T-helper 22 cell (primary cell): ENCODE results near the gene CGB1.
"Not testable (repeated sequence)": the region's sequence is repeated elsewhere in the genome, so short reads cannot be mapped to it uniquely, and the experiment has no call there.

Experiments
- DNase-seq: peaks from one replicate; pipeline ENCODE4 v3.0.0-alpha.2; 2020; ENCODE audit warnings: low read depth

Gene CGB1

GRCh38 chr19:49057636-49058234, 21.0 kb upstream of the CGB1 start, which contains the start of gene CGB7:
CGB7 (minus strand) TSS chr19:49057749; CDS start chr19:49055375, 2,374 bp downstream.
- DNase-seq, result peak; percentile 32

GRCh38 chr19:49056902-49057596, 20.4 kb upstream of the CGB1 start:
- DNase-seq, result not testable (repeated sequence)

GRCh38 chr19:49056101-49056901, 19.6 kb upstream of the CGB1 start:
- DNase-seq, result peak; percentile 14

GRCh38 chr19:49050376-49051033, 13.8 kb upstream of the CGB1 start:
- DNase-seq, result not testable (repeated sequence)

GRCh38 chr19:49049834-49050233, 13.1 kb upstream of the CGB1 start:
- not testable (repeated sequence) for DNase-seq

- DNase-seq, result not testable (repeated sequence)
Measured at GRCh38 chr19:49049011-49049410, 12.3 kb upstream of the CGB1 start, which contains the start of gene CGB8. CGB8 (minus strand) TSS chr19:49049111; CDS start chr19:49048739, 372 bp downstream.

- DNase-seq, result not testable (repeated sequence)
Measured at GRCh38 chr19:49043548-49043947, 6.9 kb upstream of the CGB1 start, which contains the start of gene CGB5. CGB5 (plus strand) TSS chr19:49043848; CDS start chr19:49044210, 362 bp downstream.

GRCh38 chr19:49042666-49043065, 6.0 kb upstream of the CGB1 start:
- not testable (repeated sequence) for DNase-seq

GRCh38 chr19:49042177-49042576, 5.5 kb upstream of the CGB1 start:
- no peak for DNase-seq

GRCh38 chr19:49039736-49040135, 3.0 kb upstream of the CGB1 start:
- DNase-seq, result not testable (repeated sequence)

- DNase-seq, result not testable (repeated sequence)
Measured at GRCh38 chr19:49038557-49039276, 2.0 kb upstream of the CGB1 start.

- DNase-seq, result not testable (repeated sequence)
Measured at GRCh38 chr19:49038111-49038510, 1.4 kb upstream of the CGB1 start.

- DNase-seq, result peak; percentile 25
Measured at GRCh38 chr19:49031642-49032301, 4.9 kb downstream of the CGB1 start, which contains the start of gene CGB2. CGB2 (plus strand) TSS chr19:49031890; CDS start chr19:49032096, 206 bp downstream.

GRCh38 chr19:49030323-49030722, 6.4 kb downstream of the CGB1 start:
- not testable (repeated sequence) for DNase-seq

GRCh38 chr19:49029749-49030148, 6.9 kb downstream of the CGB1 start:
- not testable (repeated sequence) for DNase-seq

GRCh38 chr19:49028686-49029085, 8.0 kb downstream of the CGB1 start:
- not testable (repeated sequence) for DNase-seq

- DNase-seq, result not testable (repeated sequence)
Measured at GRCh38 chr19:49025599-49025998, 11.1 kb downstream of the CGB1 start.

GRCh38 chr19:49025088-49025487, 11.6 kb downstream of the CGB1 start:
- not testable (repeated sequence) for DNase-seq

GRCh38 chr19:49024233-49024632, 12.5 kb downstream of the CGB1 start, which contains the start of gene CGB3:
CGB3 (minus strand) TSS chr19:49024333; CDS start chr19:49023971, 362 bp downstream.
- DNase-seq, result not testable (repeated sequence)

GRCh38 chr19:49022116-49022515, 14.6 kb downstream of the CGB1 start:
- DNase-seq, result no peak
